HG02970 (cell line): ENCODE data around the gene CFHR5.
"Not testable (repeated sequence)": the region's sequence is repeated elsewhere in the genome, so short reads cannot be mapped to it uniquely, and the experiment has no call there.

Experiments
- ATAC-seq: cut with Tn5 transposase; IDR thresholded peaks from one replicate; pipeline ENCODE4 v1.9.1; 2021; ENCODE audit warnings: mild to moderate bottlenecking, moderate library complexity, moderate number of reproducible peaks; ENCODE audit not compliant: unreplicated experiment, low FRiP score

CFHR5 gene

DNA sequence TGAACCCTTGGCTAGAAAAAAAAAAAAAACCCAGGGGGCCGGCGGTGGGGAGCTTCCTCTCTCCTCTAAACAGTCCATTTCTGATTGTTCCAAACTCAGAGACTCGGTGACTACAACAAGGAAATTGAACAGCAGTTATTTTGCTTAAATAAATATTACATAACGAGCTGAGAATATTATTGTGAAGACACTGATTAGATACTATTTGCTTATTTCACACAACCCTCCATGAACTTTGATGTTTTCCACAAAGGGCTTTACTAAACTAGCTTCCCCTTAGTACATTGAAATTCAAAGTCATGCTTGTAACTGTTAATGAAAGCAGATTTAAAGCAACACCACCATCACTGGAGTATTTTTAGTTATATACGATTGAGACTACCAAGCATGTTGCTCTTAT lies at the start of gene CFHR5:
Gene CFHR5, plus strand, starts transcription at position 279 of the 400 bp plus-strand sequence. Its CDS starts 109 bp downstream, at position 388.
- no peak for ATAC-seq

DNA sequence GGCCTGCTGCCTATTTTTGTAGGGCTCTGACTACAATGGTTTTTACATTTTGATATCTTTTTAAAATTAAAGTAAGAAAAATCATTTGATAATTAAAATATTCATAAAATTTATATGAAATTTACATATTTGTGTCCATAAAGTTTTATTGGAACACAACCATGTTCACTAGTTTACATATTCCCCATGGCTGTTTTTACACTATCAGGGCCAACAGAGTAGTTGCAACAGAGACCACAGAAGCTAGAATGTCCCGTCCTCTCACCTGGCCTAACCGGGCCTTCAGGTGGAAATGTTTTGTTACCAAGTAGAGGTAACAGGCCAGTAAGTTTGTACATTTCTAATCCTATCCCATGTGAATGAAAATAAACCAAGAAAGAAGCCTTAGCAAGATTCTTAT lies 44.5 kb upstream of the CFHR5 start:
- not testable (repeated sequence) for ATAC-seq

DNA sequence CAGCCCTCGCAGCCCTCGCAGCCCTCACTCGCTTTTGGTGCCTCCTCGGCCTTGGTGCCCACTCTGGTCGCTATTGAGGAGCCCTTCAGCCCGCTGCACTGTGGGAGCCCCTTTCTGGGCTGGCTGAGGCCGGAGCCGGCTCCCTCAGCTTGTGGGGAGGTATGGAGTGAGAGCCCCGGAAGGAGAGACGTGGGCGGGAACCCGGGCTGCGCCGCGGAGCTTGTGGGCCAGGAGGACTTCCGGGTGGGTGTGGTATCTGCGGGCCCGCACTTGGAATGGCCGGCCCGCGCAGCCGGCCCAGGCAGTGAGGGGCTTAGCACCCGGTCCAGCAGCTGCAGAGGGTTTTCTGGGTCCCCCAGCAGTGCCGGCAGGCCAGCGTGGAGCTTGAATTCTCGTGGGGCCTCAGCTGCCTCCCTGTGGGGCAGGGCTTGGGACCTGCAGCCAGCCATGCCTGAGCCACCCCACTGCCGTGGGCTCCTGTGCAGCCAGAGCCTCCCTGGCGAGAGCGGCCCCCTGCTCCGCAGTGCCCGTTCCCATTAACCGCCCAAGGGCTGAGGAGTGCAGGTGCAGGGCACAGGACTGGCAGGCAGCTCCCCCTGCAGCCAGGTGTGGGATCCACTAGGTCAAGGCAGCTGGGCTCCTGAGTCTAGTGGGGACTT lies 43.7 kb upstream of the CFHR5 start:
- ATAC-seq = no peak

DNA sequence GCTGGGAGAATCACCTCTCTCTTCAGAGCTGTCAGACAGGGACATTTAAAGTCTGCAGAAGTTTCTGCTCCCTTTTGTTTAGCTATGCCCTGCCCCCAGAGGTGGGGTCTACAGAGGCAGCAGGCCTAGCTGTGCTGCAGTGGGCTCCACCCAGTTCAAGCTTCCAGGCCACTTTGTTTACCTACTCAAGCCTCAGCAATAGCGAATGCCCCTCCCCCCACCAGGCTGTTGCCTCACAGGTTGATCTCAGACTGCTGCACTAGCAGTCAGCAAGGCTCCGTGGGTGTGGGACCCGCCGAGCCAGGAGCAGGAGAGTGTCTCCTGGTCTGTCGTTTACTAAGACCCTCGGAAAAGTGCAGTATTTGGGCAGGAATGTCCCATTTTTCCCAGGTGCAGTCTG lies 35.9 kb upstream of the CFHR5 start:
- ATAC-seq = not testable (repeated sequence)

DNA sequence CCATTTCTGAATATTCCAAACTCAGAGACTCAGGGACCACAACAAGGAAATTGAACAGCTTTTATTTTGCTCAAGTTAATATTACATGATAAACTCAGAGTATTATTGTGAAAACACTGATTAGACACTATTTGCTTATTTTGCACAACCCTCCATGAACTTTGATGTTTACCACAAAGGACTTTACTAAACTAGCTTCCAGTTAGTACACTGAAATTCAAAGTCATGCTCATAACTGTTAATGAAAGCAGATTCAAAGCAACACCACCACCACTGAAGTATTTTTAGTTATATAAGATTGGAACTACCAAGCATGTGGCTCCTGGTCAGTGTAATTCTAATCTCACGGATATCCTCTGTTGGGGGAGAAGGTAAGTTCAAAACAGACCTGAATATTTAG lies 33.8 kb upstream of the CFHR5 start, which contains the start of gene CFHR2:
Gene CFHR2, plus strand, starts transcription at position 171 of the 400 bp plus-strand sequence. Its CDS starts 143 bp downstream, at position 314.
- ATAC-seq = not testable (repeated sequence)

DNA sequence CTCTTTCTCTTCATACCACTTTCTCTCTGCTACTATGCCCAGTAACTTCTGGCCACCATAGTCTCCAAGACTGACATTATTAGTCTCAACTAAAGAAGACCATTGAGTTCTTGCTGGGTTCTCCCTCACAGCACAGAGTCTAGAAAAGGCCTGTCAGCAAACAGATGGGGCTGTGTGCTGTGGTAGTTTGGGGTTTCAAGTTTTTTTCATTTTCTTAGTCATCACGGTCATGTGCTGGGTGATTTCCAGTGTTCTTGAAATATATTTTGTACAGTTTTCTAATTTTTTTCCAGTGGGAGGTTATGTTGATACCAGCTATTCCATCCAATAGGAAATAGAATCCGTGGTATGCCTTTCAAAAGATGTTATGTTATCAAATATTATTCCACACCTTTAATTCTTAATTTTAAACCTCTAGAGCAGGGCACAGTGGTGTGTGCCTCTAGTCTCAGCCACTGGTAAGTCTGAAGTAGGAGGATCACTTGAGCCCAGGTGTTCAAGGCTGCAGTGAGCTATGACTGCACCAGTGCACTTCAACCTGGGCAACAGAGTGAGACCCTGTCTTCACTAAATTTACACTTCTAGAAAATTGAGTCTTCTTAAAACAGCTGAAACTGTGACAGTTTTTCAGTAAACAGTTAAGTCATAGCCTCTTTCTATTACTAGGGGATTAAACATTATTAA lies 25.5 kb upstream of the CFHR5 start:
- peak; percentile 73 for ATAC-seq

DNA sequence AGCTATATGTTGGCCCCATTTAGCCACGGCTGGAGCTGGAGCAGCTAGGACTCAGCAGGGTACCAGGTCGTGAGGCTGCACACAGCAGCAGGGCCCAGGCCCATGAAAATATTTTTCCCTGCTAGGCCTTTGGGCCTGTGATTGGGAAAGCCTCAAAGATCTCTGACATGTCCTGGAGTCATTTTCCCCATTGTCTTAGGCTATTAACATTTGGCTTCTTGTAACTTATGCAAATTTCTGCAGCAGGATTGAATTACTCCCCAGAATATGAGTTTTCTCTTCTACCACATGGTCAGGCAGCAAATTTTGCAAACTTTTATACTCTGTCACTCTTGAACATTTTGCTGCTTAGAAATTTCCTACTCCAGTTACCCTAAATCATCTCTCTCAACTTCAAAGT lies 22.6 kb upstream of the CFHR5 start:
- no peak for ATAC-seq

DNA sequence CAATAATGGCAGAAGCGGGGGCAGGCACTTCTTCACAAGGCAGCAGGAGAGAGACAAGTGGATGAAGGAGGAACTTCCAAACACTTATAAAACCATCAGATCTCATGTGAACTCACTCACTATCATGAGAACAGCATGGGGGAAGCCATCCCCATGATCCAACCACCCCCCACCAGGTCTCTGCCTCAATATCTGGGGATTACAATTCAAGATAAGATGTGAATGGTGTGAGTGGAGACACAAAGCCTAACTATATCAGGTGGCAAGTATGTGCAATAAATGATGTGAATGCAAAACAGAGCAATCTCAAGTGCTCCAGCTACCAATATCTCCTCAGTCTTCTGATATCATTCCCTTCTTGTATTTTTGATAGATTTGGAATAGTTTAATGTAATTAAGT lies 21.4 kb upstream of the CFHR5 start:
- no peak for ATAC-seq

DNA sequence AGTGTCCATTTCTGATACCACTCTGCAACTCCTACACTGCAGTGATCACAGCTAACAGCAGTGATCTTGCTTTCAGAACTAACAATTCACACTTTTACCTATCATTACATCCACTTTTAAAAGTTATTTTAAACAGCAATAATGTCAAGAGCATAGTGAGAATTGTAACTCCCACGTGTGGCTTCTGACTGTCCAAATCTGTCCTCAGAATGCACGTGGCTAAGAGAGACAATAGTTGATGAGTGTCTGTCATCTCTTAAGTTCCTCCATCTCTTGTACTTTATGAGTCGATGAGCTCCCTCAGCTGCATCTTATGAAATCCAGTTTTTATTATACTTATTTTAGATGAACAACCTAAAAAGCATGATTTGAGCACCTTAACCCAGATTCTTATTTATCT lies 16.5 kb upstream of the CFHR5 start:
- ATAC-seq = no peak

DNA sequence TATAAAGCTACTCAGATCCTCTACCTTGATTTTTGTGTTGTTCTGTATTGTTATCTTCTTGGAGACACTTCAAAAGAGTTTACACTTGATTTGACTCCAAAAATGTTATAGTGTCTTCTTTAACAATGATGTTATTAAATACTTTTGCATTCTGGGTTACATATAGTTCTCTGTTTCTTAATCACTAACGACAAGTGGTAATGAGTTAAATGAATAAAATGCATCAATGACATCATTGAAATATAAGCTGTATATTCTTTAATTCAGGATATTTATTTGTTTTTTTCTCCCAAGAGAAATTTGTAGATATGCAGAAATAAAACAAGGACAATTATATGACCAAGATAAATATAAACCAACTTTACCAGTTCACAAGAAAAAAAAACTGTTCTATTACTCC lies 7.2 kb upstream of the CFHR5 start:
- ATAC-seq = no peak

DNA sequence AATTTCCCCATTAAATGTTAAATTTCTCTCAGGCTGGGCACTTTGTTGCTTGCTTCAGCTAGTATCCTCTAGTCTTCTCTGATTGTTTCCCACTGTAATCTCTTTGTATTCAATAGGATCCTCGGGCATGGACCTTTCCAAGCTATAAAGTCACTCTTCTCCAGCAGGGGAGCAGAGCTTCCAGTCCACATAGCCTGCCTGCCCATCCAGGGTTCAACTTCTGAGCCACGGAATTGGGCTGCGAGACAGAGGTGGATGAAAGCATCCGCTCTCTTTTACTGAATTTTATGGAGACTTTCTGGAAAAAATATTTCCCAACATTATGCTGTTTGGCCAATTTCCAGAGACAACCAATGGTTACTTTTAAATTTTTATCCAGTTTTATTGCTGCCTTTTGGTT lies 1.1 kb upstream of the CFHR5 start:
- no peak for ATAC-seq

DNA sequence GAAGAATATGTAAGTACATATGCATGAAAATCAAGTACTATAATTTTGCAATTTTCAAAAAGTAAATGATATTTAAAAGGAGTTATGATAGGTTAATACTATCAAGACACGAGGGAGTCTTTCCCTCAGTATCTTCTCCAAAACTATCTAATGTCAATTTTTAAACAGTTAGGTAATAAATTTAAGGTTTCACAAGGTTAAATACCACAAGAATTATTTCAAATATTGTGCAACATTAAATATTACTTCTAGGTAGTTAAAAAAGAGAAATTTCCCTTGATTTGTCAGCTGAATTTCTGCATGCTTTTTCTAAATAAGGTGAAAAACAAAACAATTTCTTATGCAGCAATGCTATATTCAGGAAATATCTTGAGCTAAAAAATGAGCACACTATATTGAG lies 3.5 kb downstream of the CFHR5 start:
- no peak for ATAC-seq

DNA sequence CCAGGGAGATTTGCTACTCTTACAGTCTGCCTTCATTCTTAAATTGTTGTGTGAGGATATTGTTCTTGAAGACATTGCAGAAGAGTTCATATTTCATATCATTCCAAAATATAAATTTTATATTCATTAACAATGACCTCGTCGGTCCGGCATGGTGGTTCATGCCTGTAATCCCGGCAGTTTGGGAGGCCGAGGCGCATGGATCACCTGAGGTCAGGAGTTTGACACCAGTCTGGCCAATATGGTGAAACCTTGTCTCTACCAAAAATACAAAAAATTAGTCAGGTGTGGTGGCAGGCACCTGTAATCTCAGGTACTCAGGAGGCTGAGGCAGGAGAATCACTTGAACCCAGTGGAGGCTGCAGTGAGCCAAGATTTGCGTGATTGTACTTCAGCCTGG lies 4.9 kb downstream of the CFHR5 start:
- not testable (repeated sequence) for ATAC-seq

DNA sequence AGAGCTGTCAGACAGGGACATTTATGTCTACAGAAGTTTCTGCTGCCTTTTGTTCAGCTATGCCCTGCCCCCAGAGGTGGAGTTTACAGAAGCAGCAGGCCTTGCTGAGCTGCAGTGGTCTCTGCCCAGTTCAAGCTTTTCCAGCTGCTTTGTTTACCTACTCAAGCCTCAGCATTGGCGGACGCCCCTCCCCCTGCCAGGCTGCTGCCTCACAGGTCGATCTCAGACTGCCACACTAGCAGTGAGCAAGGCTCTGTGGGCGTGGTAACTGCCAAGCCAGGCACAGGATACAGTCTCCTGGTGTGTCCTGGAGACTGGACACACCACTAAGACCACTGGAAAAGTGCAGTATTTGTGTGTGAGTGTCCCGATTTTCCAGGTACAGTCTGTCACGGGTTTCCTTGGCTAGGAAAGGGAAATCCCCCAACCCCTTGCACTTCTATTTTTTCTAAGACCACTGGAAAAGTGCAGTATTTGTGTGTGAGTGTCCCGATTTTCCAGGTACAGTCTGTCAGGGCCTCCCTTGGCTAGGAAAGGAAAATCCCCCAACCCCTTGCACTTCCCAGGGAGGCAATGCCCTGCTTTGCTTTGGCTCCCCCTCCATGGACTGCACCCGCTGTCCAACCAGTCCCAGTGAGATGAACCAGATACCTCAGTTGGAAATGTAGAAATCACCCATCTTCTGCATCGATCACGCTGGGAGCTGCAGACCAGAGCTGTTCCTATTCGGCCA lies 14.7 kb downstream of the CFHR5 start:
- not testable (repeated sequence) for ATAC-seq

DNA sequence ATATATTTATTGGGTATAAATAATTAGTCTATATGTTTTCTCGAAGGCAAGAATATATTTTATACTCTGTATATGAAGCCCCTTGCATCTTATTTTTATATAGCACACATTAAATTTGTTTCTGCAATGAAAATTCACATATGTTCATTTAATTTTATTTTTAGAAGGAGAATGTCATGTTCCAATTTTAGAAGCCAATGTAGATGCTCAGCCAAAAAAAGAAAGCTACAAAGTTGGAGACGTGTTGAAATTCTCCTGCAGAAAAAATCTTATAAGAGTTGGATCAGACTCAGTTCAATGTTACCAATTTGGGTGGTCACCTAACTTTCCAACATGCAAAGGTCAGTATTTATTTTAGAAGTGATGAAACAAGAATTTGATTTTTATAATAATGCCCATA lies 16.6 kb downstream of the CFHR5 start:
- no peak for ATAC-seq

DNA sequence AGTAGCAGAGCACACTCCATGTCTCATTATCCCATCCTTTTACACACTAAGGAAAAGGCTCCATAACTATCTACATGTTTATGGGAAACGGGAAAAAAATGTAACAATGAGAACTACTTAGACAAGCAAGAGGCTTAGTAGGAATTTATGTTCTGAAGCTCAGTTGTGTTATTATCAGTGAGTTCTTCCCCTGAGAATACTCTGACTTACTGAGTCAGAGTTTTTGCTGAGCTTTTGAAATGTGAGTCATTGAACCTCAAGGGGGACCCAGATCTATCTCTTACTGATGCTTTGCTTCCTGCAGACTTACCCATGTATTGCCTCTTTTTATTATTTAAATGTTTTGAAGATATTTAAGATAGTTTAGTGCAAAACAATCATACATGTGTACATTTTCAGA lies 20.1 kb downstream of the CFHR5 start:
- no peak for ATAC-seq

DNA sequence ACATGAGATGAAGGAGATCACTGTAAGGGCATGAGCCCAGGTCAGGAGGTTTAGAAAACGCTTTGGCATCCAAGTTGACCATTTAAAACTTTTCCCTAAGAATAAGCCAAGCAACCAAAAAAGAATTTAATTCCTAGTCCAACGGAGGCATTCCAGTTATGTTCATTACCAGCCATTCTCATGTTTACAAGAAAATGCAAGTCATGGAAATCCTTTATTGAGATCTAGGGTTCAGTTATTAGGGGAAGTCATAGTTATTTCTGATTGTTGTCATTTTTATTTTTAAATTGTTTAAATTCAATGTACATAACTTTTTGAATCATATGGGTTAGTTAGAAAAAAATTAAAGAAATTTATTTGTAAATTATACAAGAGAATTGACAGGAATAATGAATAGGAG lies 24.5 kb downstream of the CFHR5 start:
- ATAC-seq = no peak

DNA sequence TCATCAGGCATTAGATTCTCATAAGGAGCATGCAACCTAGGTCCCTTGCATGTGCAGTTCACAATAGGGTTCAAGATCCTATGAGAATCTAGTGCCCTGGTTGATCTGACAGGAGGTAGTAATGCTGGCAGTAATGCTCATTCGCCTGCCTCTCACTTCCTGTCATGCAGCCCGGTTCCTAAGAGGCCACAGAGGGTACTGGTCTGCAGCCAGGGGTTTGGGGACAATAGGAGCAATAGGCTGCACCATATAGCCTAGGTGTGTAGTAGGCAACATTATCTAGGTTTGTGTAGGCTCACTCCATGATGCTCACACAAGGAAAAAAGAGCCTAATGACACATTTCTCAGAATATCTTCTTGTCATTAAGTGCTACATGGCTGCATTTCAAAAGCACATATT lies 25.8 kb downstream of the CFHR5 start:
- no peak for ATAC-seq

DNA sequence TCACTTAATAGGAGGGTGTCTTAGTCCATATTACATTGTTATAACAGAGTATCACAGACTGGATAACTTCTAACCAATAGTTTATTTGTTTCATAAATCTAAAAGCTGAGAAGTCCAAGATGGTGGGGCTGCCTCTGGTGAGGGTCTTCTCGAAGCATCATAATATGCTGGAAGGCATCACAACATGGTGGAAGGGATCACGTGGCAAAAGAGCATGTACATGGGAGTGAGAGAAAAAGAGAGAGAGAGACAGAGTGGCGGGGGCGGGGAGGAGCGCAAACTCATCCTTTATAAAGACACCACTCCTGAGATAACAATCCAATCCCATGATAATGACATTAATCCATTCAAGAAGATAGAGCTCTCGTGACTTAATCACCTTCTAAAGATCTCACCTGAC lies 31.5 kb downstream of the CFHR5 start:
- no peak for ATAC-seq

DNA sequence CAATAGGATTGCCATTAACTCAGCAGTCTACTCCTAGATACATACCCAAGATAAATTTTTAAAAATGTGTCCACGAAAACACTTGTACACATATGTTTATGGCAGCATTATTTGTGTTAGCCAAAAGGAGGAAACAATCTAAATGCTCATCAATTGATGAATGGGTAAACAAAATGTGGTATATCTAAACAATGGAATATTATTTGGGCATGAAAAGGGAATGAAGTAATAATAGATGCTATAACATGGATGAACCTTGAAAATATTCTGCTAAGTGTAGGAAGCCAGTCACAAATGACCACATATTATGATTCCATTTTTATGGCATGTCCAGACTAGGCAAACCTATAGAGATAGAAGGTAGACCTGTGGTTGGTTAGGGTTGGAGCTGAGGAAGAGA lies 34.3 kb downstream of the CFHR5 start:
- ATAC-seq = no peak

DNA sequence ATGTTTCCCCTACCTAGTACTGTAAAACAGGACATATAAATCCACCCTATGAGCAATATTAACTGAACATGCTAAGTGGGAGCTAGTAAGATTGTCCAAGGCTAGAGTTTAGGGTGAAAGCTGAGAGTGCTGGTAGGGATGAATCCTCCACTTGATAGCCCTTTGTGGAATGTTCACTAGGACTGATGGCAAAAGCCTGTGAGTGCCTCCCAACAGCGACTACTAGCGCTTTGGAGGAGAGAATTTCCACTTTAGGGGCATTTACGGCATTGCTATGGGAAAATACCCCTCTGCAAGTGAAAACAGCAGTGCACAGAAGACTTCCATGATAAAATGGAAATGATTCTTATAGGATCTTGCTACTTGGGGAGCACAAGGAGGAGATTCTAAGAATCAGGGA lies 35.9 kb downstream of the CFHR5 start:
- no peak for ATAC-seq

DNA sequence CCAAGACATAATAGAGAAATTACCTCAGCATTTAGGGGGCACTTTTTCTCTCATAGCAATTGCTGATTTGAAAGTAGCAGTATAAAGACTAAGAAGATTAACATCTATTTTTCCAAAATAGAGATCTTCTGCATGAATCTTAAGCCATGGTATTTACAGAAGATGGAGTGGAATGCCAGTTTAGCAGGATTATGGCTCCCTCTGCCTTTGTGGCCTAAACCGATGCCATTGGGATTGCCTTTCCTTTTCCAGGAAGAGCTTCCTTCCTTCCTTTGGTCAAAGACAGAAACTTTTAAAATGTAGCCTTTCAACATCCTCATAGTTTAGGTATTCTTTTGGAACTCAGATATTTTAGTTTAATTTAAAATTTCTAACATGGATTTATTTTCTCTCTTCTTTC lies 39.4 kb downstream of the CFHR5 start:
- no peak for ATAC-seq
